Measurements from ENCODE around the gene TSEN54. TPM values are rescaled to one million over a fixed set of nuclear protein-coding genes. Genes with fewer than 3 reads are reported as not detected.
"Not testable (repeated sequence)": the region's sequence is repeated elsewhere in the genome, so short reads cannot be mapped to it uniquely, and the experiment has no call there.

Gene TSEN54
- total RNA-seq, 2 experiments from 2014 or later: 29.2 to 35.1 TPM

DNA sequence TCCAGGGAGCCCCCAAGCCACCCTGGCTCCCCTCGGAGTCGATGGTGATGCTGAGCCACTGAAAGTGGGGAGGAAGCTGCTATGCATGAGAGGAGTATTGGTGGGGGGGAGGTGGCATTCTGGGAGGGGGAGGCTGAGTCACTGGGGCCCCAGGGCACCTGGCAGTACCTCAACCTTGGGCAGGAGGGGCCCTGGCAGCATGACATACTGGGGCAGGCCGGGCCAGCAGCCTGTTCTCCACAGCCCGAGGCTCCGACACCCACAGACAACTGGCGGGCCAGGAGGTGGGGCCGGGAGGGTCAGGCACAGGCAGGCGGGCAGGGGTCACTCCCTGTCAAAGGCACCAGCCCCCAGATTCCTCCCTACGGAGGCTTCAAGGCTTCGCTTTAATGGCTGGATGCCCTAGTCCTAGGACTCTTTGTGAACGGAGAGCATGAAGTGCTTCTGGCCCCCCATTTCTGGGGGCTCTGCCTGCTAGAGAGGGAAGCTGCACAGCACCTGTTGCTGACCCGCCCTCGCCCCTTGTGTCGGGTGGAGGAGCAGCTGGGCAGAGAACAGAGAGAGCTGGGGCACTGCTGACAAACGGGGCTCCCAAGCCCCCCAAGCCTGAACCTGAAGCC, 1.9 kb upstream of the TSEN54 start:
- Mint-ChIP-seq H3K36me3 (ENCODE audit: low read depth) (peaks cover 14% of the 10 kb centered on the region), H3K27ac (no peak overlapping the region), H3K4me1 (peaks cover 22% of the 10 kb centered on the region), H3K27me3 (peaks cover 3% of the 10 kb centered on the region), H3K4me3 (peak overlapping the region; percentile 47), H3K9me3 (ENCODE audit: low read depth) (no peaks in the 10 kb centered on the region)
- DNase-seq (peak; percentile 35), ATAC-seq (no peak)
- ChIA-PET CTCF (interaction anchor here (0.5 to 1.2 kb wide), 3 partner anchors 13 to 58 kb away, joined by 3 to 5 read pairs (median 3); partner anchors contain the start of gene TMEM94), POLR2A (interaction anchor here (0.5 kb wide), 1 partner anchor 97 kb away, joined by 4 read pairs; no protein-coding TSS in a partner anchor)
- intact Hi-C loops (cut with DNase I, micrococcal nuclease): loop anchor here in 1 of 2 experiments (2.0 to 10.0 kb wide), 2 partner anchors 152 to 250 kb away; partner anchors contain the start of genes GGA3, MRPS7, RECQL5 and SAP30BP

DNA sequence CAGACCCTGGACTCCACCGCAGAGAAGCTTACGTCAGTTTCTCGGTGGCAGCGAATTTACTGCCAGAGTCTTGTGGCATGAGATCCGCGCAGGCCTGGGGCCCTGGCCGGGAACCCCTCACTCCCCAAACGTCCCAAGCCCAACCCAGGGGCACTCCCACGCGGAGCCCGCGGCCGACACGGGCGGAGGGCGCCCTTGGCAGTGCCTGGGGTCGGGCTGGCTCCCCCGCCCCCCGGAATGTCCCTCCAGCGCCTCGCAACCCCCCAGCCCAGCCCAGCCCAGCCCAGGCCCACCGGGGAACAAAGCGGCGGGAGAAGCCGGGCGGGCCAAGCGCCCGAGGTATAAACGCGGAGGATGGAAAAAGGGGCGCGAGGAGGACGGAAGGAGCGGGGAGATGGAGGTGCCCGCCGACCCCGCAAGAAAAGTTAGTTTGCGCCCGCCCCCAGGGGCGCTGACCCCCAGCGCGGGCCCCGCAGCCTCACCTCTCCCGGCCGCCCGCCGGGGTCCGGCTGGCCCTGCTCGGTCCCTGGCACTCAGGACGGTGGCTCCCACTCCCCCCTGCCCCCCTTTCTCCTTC, 1.3 kb upstream of the TSEN54 start:
- CTCF ChIA-PET: interaction anchor here (1.2 kb wide), 1 partner anchor 20 kb away, joined by 3 read pairs; no protein-coding TSS in a partner anchor
- peak; percentile 26 for DNase-seq
- POLR2A ChIA-PET: no interaction called here
- H3K4me3 Mint-ChIP-seq: peak overlapping the region; percentile 68
- no peaks in the 10 kb centered on the region for H3K9me3 Mint-ChIP-seq (ENCODE audit: low read depth)
- H3K27me3 Mint-ChIP-seq: peaks cover 3% of the 10 kb centered on the region
- H3K36me3 Mint-ChIP-seq (ENCODE audit: low read depth): peaks cover 18% of the 10 kb centered on the region
- intact Hi-C loops (cut with DNase I, micrococcal nuclease): loop anchor here (1.0 to 10.0 kb wide), 7 partner anchors 89 to 738 kb away; partner anchors contain the start of genes GGA3 (in 1 of the 2), MRPS7 (in 1 of the 2), NAT9 (in 1 of the 2) and RECQL5 (in 1 of the 2)
- no peak overlapping the region for H3K27ac Mint-ChIP-seq
- H3K4me1 Mint-ChIP-seq: peaks cover 22% of the 10 kb centered on the region
- no peak for ATAC-seq

DNA sequence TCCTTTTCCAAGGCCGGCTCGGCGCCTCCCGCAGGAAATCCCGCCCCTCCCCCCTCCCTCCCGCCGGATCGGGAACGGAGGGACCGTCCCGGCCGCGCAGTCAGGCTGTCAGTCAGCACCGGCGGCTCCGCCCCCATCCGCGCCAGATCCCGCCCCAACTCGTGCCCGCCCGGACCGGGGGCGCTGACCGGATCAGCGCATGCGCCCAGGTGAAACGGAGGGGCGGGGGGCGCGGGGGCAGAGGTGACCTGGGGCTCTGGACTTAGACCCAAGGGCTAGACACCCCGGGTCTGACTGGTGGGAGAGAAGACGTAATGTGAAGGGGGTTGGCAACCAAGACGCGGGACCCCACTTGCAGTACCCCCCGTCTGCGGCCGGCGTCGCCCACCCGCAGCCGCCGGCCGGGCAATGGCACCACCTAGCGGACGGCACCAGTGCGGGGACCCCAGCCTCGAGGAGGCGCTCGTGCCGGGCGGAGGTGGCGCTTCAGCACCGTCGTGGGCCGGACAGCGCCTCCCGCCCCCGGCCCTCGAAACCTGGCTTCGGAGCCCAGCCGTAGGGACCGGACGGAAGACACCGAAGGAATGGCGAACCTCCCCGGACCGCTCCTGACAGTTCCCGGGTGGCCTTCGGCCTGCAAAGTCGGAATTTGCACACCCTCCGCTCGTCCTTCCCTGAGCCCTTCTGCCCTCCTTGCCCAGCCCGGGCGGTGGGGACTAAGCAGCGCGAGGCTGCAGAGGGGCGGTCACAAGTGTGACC, 653 bp upstream of the TSEN54 start, which contains the start of gene CASKIN2:
Gene CASKIN2, minus strand, starts transcription at position 42 of the 759 bp plus-strand sequence. CDS start 1,733 bp downstream, outside the sequence.
- Mint-ChIP-seq H3K36me3 (ENCODE audit: low read depth) (peaks cover 19% of the 10 kb centered on the region), H3K27ac (no peak within 1 kb of the TSS), H3K4me3 (peak within 1 kb of the TSS; percentile 68), H3K9me3 (ENCODE audit: low read depth) (no peaks in the 10 kb centered on the region), H3K4me1 (peaks cover 22% of the 10 kb centered on the region), H3K27me3 (peaks cover 3% of the 10 kb centered on the region)
- ChIA-PET POLR2A (interaction anchor here (1.0 to 1.4 kb wide), 2 partner anchors 9 to 73 kb away, joined by 3 to 6 read pairs; partner anchors contain the start of gene LLGL2), CTCF (interaction anchor here (0.6 to 1.5 kb wide), 16 partner anchors 9 to 776 kb away, joined by 3 to 10 read pairs (median 4); partner anchors contain the start of genes LLGL2 and SLC25A19)
- peak; percentile 93 for DNase-seq
- ATAC-seq: peak; percentile 61
- intact Hi-C loops (cut with DNase I, micrococcal nuclease): loop anchor here (1.0 to 10.0 kb wide), 20 partner anchors 10 to 986 kb away; partner anchors contain the start of genes GGA3 (in 2 of the 2), MRPS7 (in 2 of the 2), RECQL5 (in 2 of the 2) and SAP30BP (in 2 of the 2)

DNA sequence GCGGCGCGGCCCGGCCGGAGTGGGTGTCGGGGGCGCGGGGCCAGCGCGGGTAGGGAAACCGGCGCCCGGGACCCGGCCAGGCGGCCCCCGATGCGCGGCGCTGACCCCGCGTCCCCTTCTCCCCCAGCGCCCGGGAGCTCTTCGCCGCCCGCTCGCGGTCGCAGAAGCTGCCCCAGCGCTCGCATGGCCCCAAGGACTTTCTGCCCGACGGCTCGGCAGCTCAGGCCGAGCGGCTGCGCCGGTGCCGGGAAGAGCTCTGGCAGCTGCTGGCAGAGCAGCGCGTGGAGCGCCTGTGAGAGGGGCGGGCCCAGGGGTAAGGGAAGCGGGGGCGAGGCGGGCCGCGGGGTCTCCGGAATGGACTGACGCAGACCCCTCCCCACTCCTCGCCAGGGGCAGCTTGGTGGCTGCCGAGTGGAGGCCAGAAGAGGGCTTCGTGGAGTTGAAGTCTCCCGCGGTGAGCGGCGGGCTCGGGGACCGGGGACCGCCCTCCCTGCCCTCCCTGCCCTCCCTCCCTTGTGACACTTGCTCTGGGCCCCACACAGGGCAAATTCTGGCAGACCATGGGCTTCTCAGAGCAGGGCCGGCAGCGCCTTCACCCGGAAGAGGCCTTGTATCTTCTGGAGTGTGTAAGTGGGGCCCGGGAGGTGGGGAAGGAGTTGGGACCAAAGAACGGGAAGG, 430 bp downstream of the TSEN54 start:
- Mint-ChIP-seq H3K27me3 (peaks cover 3% of the 10 kb centered on the region), H3K4me3 (peak overlapping the region; percentile 85), H3K9me3 (ENCODE audit: low read depth) (no peaks in the 10 kb centered on the region), H3K36me3 (ENCODE audit: low read depth) (peaks cover 27% of the 10 kb centered on the region), H3K4me1 (peaks cover 22% of the 10 kb centered on the region), H3K27ac (peak overlapping the region; percentile 51)
- peak; percentile 10 for ATAC-seq
- ChIA-PET CTCF (interaction anchor here (0.6 to 2.9 kb wide), 20 partner anchors 8 to 777 kb away, joined by 3 to 13 read pairs (median 4); partner anchors contain the start of genes LLGL2 and SLC25A19), POLR2A (interaction anchor here (0.5 to 1.4 kb wide), 4 partner anchors 8 to 1574 kb away, joined by 3 to 6 read pairs (median 5); partner anchors contain the start of genes GGA3, LLGL2 and MRPS7)
- peak; percentile 62 for DNase-seq
- intact Hi-C loops (cut with DNase I, micrococcal nuclease): loop anchor here (1.0 to 10.0 kb wide), 18 partner anchors 9 to 985 kb away; partner anchors contain the start of genes GGA3 (in 2 of the 2), LLGL2 (in 2 of the 2), MRPS7 (in 2 of the 2) and GRB2 (in 1 of the 2)

DNA sequence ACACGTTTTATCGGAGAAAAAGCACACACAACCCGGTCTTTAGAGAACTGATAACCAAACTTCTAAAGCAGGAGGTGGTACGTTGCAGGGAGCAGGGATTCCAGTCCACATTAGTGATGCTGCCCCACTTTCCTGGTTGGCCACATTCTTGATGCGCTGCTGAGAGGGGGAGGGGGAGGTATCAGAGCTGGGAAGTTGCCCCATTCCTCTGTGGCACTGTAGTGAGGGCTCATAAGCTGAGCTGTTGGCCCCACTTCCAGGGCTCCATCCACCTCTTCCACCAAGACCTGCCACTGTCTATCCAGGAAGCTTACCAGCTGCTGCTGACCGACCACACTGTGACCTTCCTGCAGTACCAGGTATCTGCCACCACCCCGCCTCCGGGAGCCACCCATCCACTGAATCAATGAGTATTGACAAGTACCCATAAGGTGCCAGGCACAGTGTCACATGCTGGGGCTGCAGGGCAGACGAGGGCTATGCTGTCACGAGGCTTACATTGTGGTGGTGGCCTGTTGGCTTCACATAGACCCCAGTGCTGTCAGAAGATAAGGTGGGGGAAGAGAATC, 1.1 kb downstream of the TSEN54 start:
- DNase-seq (peak; percentile 69), ATAC-seq (no peak)
- H3K4me1 Mint-ChIP-seq: peaks cover 22% of the 10 kb centered on the region
- H3K36me3 Mint-ChIP-seq (ENCODE audit: low read depth): peaks cover 31% of the 10 kb centered on the region
- peak overlapping the region; percentile 85 for H3K4me3 Mint-ChIP-seq
- H3K27me3 Mint-ChIP-seq: peaks cover 3% of the 10 kb centered on the region
- ChIA-PET CTCF (interaction anchor here (0.7 to 2.9 kb wide), 8 partner anchors 8 to 228 kb away, joined by 3 to 13 read pairs (median 6); partner anchors contain the start of genes LLGL2 and SLC25A19), POLR2A (interaction anchor here (1.4 kb wide), 1 partner anchor 8 kb away, joined by 6 read pairs; the partner anchor contains the start of gene LLGL2)
- H3K27ac Mint-ChIP-seq: peak overlapping the region; percentile 51
- no peaks in the 10 kb centered on the region for H3K9me3 Mint-ChIP-seq (ENCODE audit: low read depth)
- intact Hi-C loops (cut with DNase I, micrococcal nuclease): loop anchor here (1.0 to 10.0 kb wide), 7 partner anchors 8 to 740 kb away; partner anchors contain the start of genes GGA3 (in 2 of the 2), MRPS7 (in 2 of the 2), LLGL2 (in 1 of the 2) and NAT9 (in 1 of the 2)

DNA sequence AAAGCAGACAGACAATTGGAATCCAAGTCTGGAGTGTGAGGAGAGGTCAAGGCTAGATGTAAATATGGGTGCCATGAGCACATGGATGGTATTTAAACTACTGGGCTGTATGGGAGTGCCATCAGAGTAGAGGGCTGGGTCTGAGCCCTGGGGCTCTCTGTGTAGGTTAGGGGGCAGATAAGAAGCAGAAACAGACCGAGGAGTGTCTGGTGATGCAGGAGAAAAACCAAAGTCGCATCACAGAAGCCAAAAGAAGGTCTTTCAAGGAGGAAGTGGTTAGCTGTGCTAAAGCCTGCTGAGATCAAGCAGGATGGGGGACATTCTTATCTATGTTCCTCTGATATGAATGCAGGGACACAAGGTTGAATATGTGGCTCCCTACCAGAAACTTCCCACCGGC, 1.9 kb downstream of the TSEN54 start:
- peaks cover 33% of the 10 kb centered on the region for H3K36me3 Mint-ChIP-seq (ENCODE audit: low read depth)
- CTCF ChIA-PET: interaction anchor here (0.5 to 2.9 kb wide), 9 partner anchors 17 to 376 kb away, joined by 3 to 13 read pairs (median 3); partner anchors contain the start of gene SMIM5
- peaks cover 3% of the 10 kb centered on the region for H3K27me3 Mint-ChIP-seq
- peak; percentile 35 for DNase-seq
- intact Hi-C loops (cut with DNase I, micrococcal nuclease): loop anchor here (5.0 to 10.0 kb wide), 5 partner anchors 253 to 741 kb away; partner anchors contain the start of genes GGA3 (in 1 of the 2), MRPS7 (in 1 of the 2) and NAT9 (in 1 of the 2)
- no peak for ATAC-seq
- peaks cover 22% of the 10 kb centered on the region for H3K4me1 Mint-ChIP-seq
- H3K27ac Mint-ChIP-seq: peak overlapping the region; percentile 53
- peak overlapping the region; percentile 85 for H3K4me3 Mint-ChIP-seq
- POLR2A ChIA-PET: no interaction called here
- no peaks in the 10 kb centered on the region for H3K9me3 Mint-ChIP-seq (ENCODE audit: low read depth)

DNA sequence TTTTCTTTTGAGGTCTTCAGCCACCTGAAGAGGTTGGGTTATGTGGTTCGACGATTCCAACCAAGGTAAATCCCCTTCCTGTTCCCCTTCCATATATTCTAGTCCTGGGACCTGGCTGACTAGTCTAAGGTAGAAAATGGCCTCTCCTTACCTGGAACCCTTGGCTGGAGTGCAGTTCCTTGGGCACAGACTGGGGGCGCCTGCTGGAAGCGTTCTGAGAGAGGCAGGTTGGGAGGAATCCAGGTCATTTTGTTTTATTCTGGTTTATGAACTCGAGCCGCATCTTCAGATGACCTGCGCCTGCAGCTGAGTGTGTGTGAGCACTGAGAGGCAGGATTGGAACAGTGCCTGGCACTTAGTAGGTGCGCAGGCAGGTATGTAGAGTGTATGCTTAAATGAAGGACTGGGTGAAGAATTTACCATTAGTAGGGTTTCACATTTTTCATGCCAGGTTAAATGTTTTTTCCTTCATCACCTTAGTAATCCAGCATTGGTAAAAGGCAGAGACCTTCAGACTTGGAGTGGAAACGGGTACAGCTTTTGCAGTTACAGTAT, 2.7 kb downstream of the TSEN54 start:
- Mint-ChIP-seq H3K4me3 (no peak overlapping the region), H3K27me3 (peaks cover 1% of the 10 kb centered on the region), H3K27ac (no peak overlapping the region), H3K4me1 (peaks cover 22% of the 10 kb centered on the region), H3K36me3 (ENCODE audit: low read depth) (peaks cover 33% of the 10 kb centered on the region), H3K9me3 (ENCODE audit: low read depth) (no peaks in the 10 kb centered on the region)
- no peak for DNase-seq
- intact Hi-C loops (cut with DNase I, micrococcal nuclease): loop anchor here (5.0 to 10.0 kb wide), 5 partner anchors 254 to 742 kb away; partner anchors contain the start of genes GGA3 (in 1 of the 2), MRPS7 (in 1 of the 2) and NAT9 (in 1 of the 2)
- ChIA-PET POLR2A (interaction anchor here (0.7 kb wide), 1 partner anchor 177 kb away, joined by 4 read pairs; no protein-coding TSS in a partner anchor), CTCF (interaction anchor here (0.6 to 2.9 kb wide), 7 partner anchors 16 to 375 kb away, joined by 3 to 13 read pairs (median 3); partner anchors contain the start of gene SMIM5)
- no peak for ATAC-seq

DNA sequence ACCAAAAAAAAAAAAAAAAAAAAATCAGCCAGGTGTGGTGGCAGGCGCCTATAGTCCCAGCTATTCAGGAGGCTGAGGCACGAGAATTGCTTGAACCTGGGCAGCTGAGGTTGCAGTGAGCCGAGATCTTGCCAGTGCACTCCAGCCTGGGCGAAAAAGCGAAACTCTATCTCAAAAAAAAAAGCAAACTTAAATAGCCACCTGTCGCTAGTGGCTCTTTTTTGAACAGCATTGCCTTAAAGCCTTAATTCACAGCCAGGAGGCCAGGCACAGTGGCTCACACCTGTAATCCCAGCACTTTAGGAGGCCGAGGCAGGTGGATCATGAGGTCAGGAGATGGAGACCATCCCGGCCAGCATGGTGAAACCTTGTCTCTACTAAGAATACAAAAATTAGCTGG, 4.1 kb downstream of the TSEN54 start:
- H3K9me3 Mint-ChIP-seq (ENCODE audit: low read depth); DNase-seq; intact Hi-C loops (cut with DNase I, micrococcal nuclease); H3K4me3 Mint-ChIP-seq; H3K27me3 Mint-ChIP-seq; H3K27ac Mint-ChIP-seq; ATAC-seq: not testable (repeated sequence)
- Mint-ChIP-seq H3K4me1 (peaks cover 22% of the 10 kb centered on the region), H3K36me3 (ENCODE audit: low read depth) (peaks cover 33% of the 10 kb centered on the region)
- CTCF ChIA-PET: interaction anchor here (0.5 to 1.2 kb wide), 3 partner anchors 31 to 66 kb away, joined by 3 read pairs; no protein-coding TSS in a partner anchor
- POLR2A ChIA-PET: interaction anchor here (0.6 kb wide), 1 partner anchor 340 kb away, joined by 3 read pairs; no protein-coding TSS in a partner anchor

DNA sequence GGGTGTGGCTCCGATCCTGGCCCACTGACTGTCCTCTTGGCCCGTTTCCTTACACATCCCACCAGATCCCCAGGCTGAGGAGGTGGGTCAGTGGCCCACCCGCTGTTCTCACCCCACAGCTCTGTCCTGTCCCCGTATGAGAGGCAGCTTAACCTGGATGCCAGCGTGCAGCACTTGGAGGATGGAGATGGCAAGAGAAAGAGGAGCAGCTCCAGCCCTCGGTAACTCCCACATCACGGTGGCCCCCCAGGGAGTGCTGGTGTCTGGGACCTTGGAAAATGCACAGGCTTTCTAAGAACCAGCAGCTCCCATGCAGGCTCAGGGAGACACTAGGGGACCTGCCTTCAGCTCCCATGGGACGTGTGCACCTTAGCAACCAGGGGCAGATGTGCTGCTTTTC, 5.0 kb downstream of the TSEN54 start:
- Mint-ChIP-seq H3K4me1 (peaks cover 23% of the 10 kb centered on the region), H3K27ac (no peak overlapping the region), H3K36me3 (ENCODE audit: low read depth) (peaks cover 33% of the 10 kb centered on the region), H3K27me3 (no peaks in the 10 kb centered on the region), H3K9me3 (ENCODE audit: low read depth) (no peaks in the 10 kb centered on the region), H3K4me3 (no peak overlapping the region)
- ChIA-PET POLR2A (interaction anchor here (0.6 to 0.8 kb wide), 2 partner anchors 47 to 922 kb away, joined by 5 to 6 read pairs; no protein-coding TSS in a partner anchor), CTCF (interaction anchor here (1.2 kb wide), 1 partner anchor 67 kb away, joined by 3 read pairs; no protein-coding TSS in a partner anchor)
- no peak for ATAC-seq
- intact Hi-C loops (cut with DNase I, micrococcal nuclease): no loop called here
- no peak for DNase-seq

Data from activated CD4-positive, alpha-beta T cell treated with anti-CD3 and anti-CD28 coated beads for 36 hours (primary cell).